GM15510 (cell line): ENCODE measurements around the gene KCNH1.

ENCODE experiments used
- POLR2A ChIP-seq: IDR thresholded peaks from 3 replicates; pipeline ENCODE4 v1.6.1; 2011; ENCODE audit warnings: borderline replicate concordance; ENCODE audit not compliant: insufficient read length; ENCODE audit errors: extremely low read depth

KCNH1 gene

DNA sequence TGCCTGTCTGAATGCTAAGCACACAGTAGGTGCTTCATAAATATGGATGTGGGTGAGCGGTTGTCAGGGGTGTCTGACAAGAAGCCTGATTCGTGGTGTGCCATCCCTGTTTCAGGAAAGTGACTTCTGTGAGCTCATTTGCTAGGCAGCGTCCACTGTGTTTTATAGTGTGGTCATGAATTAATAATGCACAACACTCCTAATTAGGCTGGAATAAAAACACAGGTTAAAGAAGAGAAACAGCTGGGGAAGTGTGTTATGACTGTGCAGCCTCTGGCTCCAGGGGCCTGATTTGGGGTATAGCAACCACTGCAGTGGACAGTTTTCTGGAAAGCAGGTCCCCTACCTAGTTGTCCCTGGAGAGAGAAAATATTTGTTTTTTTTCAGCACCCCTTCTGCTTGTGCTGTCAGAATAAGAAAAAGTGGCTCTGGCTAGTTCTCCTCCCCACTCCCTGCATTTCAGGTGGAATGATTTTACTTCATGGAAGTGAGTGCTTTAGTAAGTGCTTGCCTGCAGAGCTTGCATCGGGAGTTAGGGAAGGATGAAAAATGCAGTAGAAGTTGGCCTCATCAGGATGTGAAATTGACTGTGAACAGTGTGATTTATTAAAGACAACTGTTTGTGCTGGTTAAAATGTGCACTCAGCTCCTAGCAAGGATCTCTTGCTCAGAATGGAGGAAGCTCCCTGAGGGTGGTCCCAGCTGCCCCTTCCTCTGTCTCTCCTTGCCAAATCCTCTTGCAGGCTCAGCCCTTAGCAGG lies 471.5 kb downstream of the KCNH1 start:
- no peak for TF ChIP-seq POLR2A

DNA sequence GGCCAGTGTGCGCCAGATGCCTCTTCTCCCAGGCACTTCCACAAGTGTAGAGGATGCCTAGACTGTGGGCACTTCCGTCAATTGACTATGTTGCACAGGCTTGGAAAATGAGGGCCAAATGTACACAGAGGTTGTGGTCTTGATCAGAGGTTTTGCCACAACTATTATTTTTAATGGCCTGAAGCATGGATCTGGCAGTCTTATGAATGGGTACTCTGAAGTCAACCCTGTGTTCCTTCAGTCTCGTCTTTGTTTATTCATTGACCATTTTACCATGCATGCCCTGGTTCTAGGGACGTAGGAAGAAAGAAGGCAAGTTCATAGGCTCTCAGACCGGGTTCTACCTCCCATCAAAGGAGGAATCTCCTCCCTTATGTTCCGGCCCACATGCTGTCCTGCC lies 476.1 kb downstream of the KCNH1 start:
- TF ChIP-seq POLR2A: no peak

DNA sequence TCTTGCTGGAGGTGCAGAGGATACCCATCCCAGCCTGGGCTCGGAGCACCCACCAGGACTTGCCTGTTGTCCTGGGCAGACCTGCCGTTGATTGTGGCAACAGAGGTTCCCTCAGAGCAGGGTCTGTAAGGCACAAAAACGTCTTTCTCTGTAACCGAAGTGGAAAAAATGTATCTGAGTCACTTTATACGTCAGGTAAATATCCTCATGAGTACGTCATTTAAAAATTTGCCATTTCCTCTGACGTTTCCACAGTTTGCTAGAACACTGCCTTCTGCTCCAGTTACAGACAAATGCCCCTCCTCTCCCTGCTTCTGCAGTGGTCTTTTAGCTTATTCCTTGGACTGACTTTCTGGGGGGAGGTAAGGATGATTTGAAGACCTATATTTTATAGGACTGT lies 478.4 kb downstream of the KCNH1 start:
- TF ChIP-seq POLR2A: no peak

DNA sequence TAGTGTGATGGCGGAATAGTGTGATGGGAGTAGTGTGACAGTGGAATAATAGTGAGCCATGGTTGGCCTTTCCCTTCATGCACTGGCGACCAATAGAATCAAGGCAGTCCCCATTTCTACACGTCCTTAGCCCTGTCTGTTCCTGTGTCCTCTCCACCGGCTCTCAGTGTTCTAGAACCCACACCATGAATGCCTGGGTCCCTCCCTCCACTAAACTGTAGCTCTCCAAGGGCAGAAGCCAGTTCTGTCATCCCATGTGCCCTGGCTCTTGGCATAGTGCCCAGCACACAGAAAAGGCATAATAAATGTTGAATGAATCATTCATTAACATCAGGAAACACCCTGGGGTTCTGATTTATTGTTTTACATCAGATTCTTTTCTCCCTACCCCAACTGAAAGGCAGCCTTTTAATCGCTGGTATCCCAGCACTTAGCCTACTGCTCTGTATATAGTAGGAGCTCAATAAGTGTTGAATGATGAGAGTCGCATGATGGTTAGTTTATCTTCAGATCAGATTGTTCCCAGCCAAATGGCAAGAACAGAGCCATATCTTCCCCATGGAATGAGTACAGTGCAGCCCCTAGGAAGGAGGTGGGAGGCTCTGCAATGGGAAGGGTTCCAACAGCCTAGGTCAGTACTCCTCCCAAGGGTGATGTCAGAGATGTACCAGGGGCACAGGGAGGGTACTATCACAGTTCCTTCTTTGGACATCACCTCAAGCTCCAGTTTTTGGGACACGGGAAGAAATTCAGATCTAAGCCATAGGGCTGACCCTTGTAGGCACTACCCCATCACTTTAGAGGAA lies 479.6 kb downstream of the KCNH1 start:
- no peak for TF ChIP-seq POLR2A

DNA sequence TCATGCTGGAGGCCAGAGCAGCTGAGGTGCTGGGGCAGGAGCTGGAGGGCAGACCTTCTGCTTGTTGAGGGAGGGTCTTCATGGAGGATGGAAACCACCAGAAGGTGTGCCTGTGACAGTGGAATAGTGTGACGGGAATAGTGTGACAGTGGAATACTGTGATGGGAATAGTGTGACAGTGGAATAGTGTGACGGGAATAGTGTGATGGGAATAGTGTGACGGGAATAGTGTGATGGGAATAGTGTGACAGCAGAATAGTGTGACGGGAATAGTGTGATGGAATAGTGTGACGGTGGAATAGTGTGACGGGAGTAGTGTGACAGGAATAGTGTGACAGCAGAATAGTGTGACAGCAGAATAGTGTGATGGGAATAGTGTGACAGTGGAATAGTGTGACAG lies 480.2 kb downstream of the KCNH1 start:
- TF ChIP-seq POLR2A: no peak

DNA sequence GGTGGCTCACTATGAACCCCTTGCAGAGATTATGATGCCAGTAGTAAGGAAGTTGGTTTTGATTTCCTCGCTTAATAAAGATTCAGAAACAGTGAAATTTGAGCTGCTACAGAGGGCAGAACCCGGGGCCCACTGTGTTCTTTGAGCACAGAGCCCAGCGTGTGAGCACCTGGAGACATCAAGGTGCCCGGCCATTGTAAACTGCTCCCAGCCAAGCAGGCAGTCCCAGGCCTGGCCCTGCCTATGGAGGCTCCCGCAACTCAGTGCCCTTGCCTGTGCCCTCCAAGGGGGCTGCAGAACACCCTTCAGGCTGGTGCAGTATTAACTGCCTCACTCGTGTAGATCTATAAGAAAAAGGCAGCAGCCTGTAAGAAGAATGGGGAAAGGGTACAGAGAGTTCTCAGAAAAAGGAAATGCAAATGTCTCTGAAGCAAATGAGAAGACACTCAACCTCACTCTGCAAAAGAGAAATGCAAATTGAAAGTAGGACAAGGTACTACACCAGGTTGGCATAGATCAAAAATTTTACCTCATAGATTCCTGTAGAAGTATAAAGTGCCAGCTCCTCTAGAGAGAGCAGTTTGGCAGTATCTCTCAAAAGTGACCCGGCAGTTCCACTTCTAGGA lies 481.5 kb downstream of the KCNH1 start:
- no peak for TF ChIP-seq POLR2A

DNA sequence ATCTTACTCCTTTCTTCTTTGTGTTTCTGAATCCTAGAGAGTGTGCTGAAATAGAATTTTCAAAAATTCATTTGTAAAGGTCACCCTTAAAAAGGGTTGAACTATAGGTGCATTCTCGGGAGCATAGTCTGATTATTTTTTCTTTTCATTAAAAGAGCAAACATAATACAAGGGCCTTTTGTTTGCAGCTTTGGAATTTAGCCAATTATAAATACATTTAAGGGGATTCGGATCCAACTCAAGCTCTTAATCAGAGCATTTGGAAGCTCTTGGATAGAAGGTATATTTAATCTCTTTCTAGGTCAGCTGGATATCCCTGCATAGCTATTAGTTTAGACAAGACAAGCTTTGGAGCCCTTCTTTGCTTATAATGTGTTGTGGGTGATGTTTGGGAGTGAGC lies 483.5 kb downstream of the KCNH1 start:
- no peak for TF ChIP-seq POLR2A

DNA sequence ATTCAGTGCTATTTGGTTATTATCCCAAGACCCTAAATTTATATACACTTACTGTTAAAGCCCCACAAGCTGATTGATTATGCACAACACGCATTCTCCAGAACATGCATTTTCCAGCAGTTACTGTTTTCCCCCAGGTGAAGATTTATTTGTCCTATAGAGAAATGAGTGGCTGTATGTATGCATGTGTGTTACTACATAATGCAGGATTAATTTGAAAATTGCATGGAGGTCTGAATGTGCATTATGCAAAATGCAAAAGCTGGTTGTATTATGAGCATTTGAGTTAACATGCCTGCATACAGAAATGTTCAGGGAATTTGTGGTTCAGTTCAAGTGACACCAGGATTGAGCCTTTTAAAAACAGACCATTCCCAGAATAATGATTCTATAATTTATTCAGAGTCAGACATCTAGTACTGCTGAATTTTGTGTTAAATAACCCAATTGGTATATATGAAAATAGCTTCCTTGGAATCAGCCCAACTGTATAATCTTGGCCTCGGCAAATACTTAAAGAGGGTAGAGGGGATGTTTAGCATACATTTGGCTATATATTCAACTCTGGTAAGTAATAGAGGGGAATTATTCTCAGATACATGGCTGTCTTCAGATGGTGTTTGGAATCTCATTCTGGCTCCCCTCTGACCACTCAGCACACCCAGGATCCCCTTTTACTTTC lies 485.2 kb downstream of the KCNH1 start:
- TF ChIP-seq POLR2A: no peak

DNA sequence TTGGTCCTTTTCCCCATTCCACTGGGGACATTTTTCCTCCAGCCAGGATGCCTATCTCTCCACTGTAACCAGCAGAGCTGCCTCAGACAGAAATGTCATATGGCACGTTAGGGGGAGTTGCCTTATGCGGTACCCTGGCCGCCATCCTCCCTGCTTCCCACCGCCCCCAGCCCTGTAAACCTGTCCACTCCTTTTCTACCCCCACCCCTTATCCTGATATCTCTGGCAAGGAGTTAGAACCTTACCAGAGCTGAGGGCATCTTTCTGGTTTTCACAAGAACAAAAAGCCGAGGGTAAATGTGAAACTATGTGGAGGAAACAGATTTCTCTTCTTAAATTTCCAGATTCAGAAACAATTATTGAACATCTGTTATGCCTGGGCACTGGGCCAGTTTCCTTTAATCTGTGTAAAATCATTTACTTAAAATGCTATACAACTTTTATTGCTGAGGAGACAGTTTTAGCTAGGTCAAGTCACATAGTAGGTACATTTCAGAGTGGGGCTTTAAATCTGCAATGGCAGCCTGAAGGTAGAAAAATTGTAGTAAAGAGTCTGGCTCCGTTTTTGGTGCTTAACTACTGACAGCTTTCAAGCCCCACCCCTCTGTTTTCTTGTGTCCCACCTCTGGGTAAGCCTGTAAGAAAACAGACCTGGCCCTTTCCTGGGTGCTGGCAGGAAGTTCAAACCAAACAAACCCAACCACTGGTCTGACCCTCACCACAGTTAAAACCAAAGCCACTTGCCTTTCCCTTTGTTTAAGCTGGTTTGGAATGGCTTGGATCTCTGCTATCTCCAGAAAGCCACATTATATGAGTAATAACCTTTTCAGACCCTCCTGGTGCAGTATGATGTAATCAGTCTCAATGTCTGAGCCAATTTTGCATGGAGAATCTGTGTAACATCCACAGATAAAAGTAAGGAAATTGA lies 486.3 kb downstream of the KCNH1 start:
- TF ChIP-seq POLR2A: no peak

DNA sequence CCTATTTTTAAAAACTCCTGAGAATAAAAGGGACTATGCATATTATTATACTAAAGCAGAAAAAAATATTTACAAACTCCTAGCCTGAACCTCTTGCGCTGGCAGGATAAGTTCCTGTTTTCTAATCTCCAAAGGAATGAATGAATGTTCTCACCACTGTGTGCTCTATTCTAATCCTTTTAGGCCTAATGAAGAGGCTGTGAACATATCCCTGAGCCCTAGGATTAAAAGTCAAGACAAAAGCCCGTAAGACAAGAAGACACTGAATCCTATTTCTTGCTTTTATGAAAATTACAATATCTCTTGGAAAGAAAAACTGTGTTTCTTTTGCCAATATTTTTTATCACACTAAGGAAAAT lies 487.7 kb downstream of the KCNH1 start:
- no peak for TF ChIP-seq POLR2A

DNA sequence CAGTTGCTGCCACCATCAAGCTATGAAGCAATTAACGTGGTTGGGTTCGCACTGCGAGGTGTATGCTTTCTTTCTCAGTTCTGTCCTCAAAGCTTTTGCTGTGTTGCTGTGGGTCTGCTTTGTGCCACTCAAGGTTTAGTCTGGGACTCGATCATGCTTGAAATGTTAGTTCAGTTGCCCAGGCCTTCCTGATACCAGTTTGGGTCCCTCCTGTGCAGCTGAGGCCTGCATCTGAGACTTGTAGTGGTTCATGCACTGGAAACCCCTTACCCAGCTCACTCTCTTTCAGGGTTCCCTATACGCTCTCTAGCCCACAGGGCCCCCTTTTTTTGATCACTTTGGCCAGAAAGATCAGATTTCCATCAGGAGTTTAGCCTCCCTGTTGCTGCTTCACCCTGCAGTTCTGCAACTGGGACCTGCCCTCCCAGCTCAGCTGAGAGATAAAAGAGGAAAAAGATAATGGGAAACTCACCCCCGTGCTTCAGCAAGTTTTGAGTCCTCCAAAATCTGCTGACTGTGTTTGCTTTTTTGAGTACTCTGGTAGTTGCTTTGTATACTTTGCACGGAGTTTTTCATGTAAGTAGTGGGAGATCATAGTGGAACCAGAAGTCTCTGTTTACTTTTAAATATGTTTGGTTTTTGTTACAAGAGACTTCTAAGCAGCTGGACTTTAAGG lies 488.2 kb downstream of the KCNH1 start:
- no peak for TF ChIP-seq POLR2A

DNA sequence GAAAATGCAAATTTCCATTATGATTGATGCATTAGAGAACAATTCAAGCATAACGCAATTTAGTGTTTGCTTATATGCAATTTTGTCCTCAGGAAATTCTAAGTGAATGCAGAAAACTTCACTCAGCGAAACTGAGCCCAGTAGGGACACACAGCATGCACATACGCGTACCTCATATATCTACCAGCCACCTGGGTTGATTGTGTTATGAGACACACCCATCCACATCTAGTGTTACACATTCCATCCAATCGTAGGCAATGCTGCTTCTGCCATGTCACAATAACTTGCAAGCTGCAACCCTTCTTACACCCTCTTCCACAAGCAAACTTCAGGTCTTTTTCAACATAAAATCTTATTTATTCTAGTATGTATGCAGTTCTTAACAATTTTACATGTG lies 492.4 kb downstream of the KCNH1 start:
- TF ChIP-seq POLR2A: no peak

DNA sequence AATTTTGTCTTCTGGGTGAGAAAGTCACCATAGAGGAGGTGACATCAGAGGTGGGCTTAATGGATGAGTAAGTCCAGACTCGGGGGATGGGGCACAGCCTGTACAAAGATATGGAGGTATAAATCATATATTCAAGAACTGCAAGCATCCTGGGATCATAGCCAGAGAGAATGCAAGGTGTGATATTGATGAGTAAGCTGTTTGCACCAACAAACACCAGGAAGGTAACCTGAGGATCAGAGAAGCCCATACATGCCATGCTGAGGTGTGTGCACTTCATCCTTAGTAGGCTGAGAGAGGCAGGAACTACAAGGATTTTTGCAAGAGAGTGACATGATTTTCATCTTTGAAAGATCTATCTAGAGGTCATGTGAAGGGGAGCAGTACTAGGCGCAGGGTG lies 498.8 kb downstream of the KCNH1 start:
- TF ChIP-seq POLR2A: no peak

DNA sequence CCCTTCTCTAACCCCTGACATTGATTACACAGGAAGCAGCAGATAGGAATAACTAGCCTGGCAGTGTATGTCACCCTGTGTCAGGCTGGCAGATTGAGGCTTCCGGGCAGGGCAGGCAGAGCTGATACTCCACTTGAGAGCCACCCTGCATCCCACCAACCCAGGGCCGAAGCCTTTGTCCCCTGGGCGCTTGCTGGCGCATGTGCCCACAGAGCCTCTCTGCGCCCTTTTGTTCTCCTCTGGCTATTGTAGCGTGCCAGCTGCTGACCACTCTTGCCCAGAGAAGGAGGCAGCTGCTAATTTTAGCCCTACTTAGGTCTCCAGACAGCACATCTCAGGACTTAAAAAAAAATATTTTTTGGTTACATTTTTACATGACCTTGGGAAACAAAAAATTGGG lies 500.3 kb downstream of the KCNH1 start:
- TF ChIP-seq POLR2A: no peak

DNA sequence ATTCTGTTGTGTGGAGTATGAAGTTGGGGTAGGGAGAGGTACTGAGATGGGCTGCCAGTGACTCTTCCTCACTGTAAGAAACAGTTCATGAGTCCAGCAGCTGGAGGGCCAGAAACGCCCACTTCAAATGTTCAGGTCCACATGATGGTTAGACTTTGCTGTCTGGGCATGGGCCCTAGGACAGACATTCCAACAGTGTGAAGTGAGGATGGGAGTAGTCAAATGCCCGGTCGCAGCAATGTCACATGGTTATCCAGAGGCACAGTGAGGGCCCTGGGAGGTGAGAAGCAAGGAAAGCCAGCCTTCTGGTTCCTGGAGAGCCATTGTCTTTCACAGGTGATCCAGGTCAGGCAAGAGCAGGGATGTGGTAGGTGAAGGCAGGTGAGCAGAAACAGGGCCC lies 500.8 kb downstream of the KCNH1 start:
- no peak for TF ChIP-seq POLR2A

DNA sequence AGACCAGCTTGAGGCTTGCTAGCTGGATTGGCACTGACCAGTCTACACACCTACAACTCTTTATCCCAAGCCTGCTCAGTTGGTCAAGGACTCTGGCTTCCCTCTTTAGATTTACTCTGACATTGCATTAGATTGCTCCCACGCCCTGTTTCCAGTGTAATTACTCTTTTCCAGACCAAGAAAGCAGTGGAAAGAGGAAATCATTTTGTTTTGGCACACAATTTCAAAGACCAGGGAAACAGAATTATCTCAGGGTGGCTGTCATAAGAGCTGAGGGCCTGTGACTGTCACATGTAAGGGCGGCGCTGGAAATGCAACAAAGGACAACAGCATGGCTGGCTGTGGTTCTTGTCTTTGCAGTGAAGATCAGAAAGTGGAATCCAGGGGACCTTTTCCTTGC lies 502.5 kb downstream of the KCNH1 start:
- TF ChIP-seq POLR2A: no peak
